Hematopoietic multipotent progenitor cell treated with erythropoietin and hydrocortisone succinate and interleukin-3 and kit ligand, for 8 days (in vitro differentiated cells): ENCODE measurements around the gene CTDSPL.
"Not testable (repeated sequence)": the region's sequence is repeated elsewhere in the genome, so short reads cannot be mapped to it uniquely, and the experiment has no call there.

Experiments
- DNase-seq: peaks from one replicate; pipeline ENCODE4 v3.0.0-alpha.2; 2015

CTDSPL gene, protein sequence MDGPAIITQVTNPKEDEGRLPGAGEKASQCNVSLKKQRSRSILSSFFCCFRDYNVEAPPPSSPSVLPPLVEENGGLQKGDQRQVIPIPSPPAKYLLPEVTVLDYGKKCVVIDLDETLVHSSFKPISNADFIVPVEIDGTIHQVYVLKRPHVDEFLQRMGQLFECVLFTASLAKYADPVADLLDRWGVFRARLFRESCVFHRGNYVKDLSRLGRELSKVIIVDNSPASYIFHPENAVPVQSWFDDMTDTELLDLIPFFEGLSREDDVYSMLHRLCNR

DNA sequence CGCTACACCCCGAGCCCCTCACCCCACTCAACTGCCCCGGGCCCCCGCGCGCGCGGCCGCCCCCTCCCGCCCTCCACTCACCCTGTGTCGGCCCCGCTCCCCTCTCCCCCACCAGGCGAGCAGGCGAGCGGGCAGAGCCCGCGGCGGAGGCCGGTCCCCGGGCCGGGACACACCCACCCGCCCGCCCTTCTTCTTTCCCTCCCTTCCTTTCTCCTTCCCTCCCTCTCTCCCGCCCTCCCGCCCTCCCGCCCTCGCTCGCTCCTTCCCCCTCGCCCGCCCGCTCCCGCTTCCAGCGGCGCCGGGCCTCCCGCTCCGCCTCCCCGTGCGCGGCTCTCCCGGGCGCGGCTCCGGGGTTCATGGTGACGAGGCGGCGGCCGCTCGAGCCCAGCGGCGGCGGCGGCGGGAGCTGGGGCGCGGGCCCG lies at the start of gene CTDSPL:
Gene CTDSPL (plus strand): TSS at position 261 of the 422 bp plus-strand sequence. CDS start 320 bp downstream, outside the sequence.
- DNase-seq, result no peak

DNA sequence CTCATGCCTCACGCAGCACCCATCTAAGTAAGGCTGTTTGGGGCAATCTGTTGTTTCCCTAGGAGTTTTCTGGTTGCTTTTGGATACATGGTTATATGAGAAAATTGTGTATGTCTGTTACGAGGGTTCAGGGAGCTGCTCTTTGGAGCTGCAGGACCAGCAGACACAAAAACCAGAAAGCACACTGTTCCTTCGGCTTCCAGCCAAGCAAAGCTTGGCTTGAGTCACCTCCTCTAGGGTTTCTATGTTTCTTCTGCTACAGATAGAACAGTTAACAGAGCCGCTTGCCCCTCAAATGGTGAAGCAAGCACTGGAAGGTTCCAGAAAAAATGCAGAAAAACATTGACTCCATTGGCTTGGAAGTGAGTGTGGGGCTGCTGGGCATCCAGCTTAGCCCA lies 49.2 kb upstream of the CTDSPL start:
- no peak for DNase-seq

DNA sequence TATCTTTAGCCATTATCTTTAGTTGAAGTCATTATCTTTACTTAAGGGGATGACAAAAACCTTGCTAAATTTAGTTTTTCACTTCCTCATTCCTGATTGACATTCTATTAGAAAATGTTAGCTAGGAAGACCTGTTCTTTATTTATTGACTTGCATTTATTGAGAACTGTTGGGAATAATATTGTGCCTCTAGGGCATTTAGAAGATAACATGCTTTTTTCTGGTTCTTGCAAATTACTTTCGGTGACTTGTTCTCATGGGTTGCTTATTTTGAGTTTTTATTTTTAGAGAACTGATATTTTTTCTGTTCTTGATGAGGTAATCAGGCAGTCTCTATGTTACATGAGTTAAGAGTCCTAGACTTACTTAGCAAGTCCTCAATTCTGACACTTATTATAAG lies 48.3 kb upstream of the CTDSPL start:
- DNase-seq, result no peak

DNA sequence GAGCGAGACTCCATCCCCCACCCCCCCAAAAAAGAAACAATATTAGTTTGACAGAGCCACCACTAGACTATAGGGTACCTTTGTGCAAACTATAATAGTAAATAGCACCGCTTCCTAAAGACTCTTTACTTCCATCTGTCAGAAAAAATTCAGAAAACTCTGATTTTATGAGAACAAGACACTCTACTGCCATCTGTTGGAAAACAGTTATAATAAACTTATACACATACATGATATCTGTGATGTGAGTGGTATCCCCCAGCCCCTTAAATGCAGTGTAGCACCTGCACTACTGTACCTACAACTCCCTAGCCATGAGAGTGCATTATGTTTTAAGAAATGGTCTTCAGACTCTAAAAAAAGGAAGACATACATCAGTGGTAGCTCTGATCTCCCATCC lies 47.1 kb upstream of the CTDSPL start:
- DNase-seq, result peak; percentile 6

DNA sequence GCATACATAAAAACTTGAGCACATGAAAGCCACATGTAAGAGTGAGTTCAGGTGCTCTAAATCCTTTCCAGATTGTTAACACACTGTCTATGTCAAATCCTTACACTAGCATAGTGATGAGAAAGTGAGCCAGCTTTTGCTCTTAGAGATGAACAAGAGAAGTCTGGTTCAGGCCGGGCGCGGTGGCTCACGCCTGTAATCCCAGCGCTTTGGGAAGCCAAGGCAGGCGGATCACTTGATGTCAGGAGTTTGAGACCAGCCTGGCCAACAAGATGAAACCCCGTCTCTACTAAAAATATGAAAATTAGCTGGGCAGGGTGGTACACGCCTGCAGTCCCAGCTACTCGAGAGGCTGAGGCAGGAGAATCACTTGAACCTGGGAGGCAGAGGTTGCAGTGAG lies 46.5 kb upstream of the CTDSPL start:
- not testable (repeated sequence) for DNase-seq

DNA sequence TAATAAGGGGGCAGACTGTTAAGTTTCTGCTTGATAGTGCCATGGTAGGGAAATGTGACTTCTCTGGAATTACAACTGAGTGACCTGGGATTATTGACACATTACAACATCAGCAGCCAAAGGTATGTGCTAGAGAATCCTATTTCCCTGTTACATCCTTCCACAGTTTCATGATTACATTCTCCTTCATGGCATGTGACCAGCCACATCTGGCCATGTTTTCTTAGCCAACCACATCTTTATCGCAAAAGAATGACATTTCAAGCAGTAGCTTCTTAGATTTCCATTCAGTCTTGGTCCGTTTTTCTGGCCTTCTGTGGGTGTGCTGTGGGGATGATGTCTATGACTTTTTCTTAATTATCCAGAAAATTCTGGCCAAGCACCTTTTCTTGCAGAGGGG lies 45.4 kb upstream of the CTDSPL start:
- no peak for DNase-seq

DNA sequence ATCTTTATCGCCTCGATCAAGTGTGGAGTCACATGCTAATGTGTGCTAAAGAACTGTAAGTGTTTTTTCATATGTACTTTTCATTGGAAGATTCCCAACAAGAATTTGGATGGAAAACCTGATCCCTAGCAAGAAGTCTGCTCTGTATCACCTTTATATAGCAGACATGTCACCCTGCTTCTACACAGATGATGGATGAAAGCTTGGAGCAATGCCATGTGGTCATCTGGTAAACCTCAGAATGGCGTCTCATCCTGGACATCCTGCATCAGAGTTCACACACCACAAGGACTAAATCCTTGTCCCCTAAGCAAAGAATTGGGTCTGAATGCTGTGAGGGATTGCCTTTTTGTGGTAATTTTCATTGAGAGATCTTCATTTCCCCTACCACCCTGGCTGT lies 42.1 kb upstream of the CTDSPL start:
- no peak for DNase-seq

DNA sequence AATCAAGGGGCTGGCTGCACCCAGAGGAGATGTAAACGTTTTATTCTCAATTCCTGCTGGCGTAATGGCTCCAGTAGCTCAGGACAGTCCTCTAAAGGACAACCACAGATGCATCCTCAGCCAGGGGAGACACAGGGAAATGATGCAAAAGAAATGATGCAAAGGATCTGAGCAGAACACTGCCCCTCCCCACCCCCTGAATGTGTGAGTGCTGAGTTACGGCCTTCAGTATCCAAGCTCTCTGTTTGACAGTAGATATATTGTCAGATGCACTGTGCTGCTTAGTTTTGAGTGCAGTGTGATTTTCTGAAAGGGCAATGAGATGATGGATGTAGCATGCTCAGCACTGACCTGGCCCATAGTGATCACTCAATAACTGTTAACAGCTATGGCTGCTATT lies 41.4 kb upstream of the CTDSPL start:
- DNase-seq, result no peak

DNA sequence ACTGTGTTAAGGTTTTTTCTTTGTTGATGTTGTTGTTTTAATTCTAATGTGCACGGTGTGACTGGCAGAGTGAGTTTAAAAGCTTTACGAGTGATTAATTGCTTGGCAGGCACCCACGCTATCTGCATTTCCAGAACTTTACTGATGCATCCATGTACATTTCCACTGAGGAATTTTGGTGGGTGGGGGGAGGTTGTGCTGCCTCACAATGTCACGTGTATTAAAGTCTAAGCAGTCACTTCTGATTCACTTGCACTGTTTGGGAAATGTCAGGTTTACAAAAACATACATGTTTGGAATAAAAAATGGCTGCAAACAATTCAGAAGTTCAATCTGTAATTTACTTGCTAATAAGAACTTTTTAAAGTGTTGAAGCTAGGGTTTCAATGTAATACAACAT lies 38.5 kb upstream of the CTDSPL start:
- DNase-seq, result no peak

DNA sequence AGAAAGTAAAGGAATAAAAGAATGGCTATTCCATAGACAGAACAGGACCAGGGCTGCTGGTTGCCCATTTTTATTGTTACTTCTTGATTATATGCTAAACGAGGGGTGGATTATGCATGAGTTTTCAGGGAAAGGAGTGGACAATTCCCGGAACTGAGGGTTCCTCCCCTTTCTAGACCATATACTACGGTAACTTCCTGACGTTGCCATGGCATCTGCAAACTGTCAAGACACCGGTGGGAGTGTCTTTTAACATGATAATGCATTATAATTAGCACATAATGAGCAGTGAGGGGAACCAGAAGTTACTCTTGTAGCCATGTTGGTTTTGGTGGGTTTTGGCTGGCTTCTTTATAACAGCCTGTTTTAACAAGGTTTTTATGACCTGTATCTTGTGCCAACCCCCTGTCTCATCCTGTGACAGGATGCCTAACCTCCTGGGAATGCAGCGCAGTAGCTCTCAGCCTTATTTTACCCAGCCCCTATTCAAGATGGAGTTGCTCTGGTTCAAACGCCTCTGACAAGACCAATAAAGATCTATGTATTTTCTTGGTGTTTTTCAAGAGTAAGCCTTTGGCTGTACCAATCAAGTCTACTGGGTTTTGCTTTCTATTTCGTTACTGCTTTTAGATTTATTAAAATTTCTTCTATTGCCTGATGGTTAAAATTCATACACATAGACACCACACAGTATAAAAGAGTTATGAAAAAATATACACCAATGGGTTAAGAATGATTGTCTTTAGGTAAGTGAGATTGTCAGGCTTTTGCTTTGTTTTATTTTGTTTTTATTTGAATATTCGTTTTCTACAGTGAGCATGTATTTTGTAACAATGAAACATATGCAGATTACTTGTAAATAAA lies 37.4 kb upstream of the CTDSPL start:
- DNase-seq, result peak; percentile 31

DNA sequence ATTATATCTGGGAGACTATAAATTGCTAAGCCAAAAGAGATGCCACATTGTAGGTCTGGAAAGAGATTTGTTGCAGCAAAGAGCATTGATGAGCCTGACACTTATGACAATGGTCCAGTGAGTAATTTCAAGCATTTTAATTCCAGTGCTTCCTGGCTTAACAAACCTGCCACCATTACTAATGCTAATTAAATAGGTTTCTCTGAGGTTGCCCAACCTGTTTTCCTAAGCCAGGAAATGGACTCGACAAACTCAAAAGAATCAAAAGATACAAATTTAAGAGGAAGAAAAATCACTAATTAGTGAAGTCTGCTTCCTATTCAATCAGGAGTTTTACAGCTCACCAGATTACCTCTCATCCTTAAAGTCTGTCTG lies 36.7 kb upstream of the CTDSPL start:
- no peak for DNase-seq

DNA sequence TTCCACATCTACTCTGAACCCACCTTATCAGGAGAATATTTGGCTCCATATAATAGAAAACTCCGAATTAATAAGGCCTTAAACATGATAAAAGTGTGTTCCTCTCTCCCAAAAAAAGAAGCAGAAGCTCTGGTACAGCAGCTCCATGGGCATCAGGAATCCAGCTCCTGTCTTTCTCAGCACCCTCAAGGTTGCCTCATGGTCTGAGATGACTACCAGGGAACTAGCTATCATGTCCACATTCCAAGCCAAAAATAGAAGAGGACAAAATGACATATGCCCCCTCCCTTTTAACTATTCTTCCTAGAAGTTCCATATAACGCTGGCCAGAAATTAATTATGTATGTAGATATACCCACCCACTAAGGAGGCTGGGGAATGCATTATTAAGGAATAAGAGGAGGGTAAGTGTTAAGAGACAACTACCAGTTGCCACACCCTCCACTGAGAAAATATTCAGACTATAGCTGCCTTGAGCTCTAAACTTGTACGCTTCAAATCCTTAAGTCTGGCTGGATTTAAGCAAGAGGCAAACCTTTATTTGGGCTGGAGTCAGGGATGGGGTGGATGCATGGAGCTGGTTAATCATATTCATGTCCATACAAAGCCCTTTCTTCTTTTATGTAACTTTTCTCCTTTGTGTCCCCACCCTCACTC lies 35.8 kb upstream of the CTDSPL start:
- DNase-seq, result no peak

DNA sequence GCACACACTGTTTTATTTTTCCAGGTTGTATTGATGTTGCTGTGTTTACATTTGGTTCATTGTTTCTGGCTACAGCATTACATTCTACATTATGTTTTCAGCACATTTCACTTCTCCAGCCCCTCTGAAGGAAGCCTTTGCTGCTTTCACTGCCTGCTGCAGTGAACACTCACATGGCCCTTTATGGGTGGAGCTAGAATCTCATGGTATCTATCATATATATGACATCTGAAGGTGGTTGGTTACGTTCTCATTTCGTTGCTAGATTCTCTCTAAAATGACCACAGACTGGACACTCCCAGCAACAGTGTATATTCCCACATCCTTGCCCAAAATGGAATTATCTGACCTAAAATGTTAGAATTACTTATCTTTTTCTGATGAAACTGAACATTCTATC lies 35.2 kb upstream of the CTDSPL start:
- no peak for DNase-seq

DNA sequence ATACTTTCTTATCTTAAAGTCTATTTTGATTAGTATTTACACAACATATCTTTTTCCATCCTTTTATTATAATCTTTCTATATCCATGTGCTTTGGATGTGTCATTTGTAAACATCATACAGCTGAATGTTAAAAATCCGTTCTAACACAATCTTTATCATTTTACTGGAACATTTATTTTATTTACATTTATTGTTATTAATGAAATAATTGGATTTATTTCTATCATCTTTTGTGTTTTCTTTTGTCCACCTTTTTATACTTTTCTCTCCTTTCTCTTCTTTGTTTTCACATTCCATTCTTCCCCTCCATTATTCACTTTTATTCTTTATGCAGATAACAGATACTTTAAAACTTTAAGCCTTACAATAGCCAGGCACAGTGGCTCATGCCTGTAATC lies 34.7 kb upstream of the CTDSPL start:
- DNase-seq, result no peak

DNA sequence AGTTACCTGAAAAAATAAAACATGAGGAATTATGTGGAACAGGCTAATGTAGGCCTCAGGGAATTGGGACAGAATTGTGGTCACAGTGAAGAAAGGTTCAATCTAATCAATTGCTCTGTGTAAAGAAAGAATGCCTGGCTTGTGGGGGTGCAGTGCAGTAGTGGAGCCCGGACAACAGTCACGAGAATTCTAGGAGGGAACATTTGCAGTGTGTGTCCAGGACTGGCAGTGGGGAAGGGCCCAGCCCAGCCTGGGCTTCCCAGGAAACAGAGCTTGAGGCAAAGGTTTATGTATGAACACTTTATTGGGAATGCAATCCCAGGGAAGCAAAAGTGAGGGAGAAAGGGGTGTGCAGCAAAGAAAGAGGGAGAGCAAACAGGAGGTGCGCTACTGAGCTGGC lies 29.2 kb upstream of the CTDSPL start:
- DNase-seq, result no peak

DNA sequence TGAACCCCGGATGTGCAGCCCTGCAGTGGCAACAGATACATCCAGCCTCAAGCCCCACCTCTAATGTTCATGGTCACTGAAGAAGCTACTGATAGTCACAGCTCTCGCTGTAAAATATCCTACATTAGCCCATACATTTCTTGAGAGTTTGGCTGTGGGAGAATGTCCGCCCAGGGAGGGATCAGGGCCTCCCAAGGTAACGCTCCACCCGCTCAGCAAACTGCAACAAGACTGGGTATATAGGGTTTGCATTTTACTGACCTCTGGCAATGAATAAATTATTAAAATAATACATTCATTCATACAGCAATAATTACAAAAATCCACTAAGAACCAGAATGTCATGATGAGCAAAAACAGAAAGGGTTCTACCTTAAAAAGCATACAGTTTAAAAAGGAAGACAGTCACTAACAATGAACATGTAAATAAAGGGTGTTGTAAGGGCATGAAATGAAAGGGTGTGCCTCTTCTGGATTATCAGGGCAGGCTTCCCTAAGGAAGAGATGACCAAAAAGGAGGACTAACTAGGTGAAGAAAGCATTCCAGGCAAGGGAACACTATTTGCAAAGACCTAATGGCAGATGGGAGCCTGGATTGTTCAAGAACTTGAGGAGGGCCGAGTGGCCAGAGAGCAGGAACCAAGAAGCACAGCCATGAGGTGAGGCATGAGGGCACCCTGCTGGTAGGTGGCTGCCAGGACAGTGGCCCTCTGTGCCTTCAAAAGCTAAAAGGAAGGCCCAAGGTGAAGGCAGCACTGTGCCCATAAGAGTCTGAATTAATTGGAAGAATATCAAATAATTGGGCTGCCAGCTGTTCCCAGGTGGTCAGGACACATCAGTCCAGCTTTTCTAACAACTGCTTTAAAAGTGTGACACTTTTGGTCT lies 28.1 kb upstream of the CTDSPL start:
- no peak for DNase-seq

DNA sequence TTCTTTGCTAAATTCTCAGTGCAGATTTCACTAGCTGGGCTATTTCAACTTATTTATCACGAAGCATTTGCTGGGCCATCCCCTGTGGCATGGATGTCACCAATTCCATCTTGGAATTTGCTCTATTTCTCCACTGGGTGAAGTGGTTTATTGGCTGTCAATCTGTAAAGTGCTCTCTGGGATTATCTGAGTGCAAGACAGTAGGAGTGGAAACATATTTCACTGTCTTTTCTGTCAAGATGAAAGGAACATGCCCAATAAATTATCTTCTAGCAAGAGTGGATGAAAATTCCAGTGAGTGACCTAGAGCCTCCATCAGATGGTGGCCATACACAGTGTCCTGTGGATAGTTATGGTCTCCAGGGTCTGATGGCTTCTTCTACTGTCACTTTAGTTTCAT lies 25.1 kb upstream of the CTDSPL start:
- no peak for DNase-seq

DNA sequence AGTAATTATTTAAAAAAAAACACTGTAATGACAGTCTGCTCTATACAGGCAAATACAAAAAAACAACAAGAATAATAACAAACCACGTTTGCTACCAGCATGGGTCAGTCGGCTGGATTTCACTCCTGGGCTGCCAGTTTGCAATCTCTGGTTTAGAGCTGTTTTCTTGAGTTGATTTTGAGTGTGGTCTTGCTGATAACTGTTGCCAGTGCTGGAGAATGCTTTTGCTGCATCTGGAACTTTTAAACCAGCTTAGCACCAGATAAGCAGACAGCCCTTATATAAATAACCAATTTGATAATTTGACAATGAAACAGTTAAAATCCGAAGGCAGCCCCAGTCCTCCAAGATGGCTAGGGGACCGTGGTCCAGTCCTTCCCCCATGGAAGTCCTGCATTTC lies 14.0 kb upstream of the CTDSPL start:
- peak; percentile 67 for DNase-seq

DNA sequence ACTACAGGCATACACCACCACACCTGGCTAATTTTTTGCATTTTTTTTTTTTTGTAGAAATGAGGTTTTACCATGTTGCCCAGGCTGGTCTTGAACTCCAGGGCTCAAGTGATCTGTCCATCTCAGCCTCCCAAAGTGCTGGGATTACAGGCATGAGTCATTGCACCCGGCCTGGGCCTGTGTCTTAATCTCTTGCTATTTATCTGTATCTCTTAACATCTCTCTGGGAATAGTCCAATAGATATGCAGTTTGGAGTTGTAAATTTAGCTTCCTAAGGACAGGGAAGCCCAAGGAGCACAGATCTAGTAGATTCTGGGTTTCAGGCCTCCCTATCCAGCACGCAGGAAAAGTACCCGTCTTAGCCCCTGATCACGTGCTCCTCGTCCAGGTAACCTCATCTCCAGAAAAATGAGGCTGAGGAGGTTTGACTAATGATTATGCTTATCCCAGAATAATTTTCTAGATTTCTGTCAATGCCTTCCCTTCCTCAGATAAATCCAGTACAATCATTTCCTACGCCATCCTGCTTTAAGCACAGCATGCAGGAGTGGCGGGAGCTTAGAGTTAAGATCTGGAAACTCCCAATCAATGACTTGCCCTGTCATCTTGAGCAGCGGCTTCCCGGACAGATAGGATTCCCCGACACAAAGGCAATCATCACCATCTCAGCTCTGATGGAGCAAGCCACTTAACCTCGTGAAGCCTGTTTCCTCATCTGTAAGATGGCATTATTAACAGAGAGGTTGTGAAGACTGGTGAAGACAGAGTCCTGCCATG lies 12.3 kb upstream of the CTDSPL start:
- no peak for DNase-seq

DNA sequence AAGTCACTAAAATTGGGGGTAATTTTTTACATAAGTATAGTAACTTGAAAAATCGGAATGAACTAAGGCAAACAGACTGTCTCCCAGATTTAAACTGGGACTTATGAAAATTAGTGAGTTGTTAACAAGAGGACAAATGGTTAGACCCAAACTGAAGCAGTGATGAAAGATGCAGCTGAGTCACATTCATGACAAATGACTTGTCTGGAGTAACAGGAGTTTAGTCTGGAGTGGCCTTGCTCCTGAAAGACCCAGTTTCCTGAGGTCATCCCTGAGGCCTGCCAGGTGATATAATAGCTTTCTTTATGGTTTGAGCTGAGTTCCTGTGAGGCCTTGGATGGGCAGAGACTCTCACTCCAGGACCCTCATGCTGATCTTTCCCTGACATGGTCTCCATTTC lies 9.6 kb upstream of the CTDSPL start:
- no peak for DNase-seq

DNA sequence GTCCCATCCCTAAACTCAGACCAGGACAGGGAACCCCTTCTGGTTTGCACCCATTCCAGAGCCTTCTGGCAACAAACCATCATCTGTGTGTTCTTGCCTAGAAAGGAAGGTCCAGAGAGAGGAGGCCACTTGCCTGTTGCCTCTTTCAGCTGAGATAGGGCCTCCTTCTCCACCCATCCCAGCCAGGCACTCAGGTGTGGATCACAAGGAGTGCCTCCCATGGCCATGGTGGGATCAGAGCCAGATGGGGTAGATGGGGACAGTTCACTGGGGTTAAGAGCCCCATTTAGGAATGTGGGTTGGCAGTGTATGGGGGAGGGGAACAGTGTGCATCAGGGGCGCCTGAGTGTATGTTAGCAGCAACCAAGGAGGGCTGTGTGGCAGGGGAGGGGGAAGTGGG lies 8.9 kb upstream of the CTDSPL start:
- no peak for DNase-seq
